NCI-H1105 treated with DMSO at 0.1 percent for 48 hours (cell line): ENCODE results near the gene TRIM23.

Experiments used
- DNase-seq: peaks from one replicate; lab custom pipeline; 2025; lab: John Stamatoyannopoulos, UW

TRIM23 gene

DNA sequence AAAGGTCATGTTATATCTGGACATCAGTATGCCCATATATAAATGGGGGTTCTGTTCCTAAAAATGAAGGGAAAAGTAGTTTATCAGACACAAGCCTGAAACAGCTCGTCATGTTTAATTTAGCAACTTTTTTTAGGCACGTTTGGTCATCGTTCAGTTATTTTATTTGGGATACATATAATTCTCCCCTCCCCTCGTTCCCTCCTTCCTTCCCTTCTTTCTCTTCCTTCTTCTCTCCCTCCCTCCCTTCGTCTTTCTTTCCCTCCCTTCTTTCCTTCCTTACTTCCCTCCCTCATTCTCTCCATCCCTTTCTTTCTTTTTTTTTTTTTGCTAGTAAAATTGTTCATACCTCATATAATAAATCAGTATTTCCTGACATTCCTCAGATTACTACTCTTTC, 57.6 kb downstream of the TRIM23 start:
- DNase-seq = no peak

DNA sequence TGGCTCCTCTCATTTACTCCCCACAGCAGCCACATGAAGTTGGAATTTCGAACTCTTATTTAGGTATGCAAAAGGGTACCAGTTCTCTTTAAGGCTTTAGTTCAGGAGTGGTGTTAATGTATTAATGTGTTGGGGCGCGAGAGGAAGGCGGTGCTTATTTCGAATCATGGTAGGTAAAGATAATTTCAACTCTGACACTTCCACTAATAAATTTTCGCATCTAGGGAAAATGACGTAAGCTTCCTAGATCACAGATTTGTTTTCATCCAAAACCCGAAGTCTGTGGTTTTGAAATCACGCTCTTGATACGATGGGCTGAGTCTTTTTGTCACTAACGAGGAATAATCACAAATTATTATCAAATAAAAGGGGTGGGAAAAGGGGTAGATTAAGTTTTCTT, 60.4 kb downstream of the TRIM23 start:
- DNase-seq = no peak

DNA sequence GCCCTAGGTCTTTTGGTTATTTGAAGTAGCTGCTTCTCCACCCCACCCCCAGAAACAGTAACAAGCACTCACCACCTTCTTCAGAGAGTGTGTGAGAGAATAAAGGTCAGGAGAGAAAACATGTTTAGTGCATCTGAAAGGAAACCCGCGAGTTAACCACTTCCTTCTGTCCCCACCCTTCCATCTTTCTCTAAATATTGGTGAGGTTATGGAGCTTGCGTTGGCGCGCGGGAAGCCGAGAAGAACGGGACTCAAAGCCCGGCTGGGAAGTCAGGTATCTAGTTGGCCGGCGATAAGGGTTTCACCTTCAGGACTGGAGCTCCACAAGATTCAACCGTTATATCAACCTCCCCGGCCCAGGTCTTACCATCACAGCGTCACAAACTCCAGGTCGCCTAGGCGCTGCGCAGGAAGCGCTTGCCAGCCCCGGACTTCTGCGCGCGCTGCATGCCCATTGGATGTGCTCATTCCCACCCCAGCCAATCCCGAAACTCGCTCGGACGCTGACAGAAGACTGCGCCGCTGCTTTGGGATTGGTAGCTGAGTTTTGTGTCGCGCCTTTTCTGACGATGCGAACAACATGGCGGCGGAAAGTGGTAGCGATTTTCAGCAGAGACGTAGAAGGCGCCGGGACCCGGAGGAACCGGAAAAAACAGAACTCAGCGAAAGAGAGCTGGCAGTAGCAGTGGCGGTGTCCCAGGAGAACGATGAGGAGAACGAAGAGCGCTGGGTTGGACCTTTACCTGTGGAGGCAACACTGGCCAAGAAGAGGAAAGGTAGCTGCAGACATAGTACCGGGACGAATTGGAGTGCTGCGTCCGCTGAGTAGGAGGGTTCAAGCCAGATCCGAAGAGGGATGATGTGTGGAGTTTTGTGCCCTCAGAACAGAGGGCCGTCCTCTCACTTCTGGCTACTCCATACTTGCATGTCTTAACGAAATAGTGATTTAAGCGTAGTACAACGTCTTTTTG, 61.1 kb downstream of the TRIM23 start, which contains the start of the genes CENPK and PPWD1:
CENPK (minus strand) TSS at position 438 of the 971 bp plus-strand sequence. CDS start 8,261 bp downstream, outside the sequence.
PPWD1 (plus strand) TSS at position 566 of the 971 bp plus-strand sequence; CDS start at position 581, 15 bp downstream.
- DNase-seq = peak; percentile 88

DNA sequence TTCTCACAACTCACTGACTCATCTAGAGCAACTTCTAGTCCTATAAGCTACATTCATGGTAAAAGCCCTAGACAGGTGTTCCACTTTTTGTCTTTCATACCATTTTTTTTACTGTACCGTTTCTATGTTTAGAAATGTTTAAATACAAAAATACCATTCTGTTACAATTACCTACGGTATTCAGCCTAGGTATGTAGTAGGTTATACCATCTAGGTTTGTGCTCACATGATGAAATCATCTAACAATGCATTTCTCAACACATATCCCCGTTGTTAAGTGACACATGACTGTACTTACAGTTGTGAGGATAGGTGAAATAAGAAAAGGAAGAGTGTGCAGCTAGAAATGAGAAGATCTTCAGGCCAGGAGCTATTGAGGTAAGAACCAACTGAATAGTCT, 67.4 kb downstream of the TRIM23 start:
- no peak for DNase-seq

- DNase-seq = no peak
These were observed 68.0 kb downstream of the TRIM23 start for GRCh38 chr5:65556181-65556580.

- no peak for DNase-seq
These were observed 68.8 kb downstream of the TRIM23 start for GRCh38 chr5:65555287-65555686.

- no peak for DNase-seq
These were observed 70.2 kb downstream of the TRIM23 start for GRCh38 chr5:65553941-65554340.

DNA sequence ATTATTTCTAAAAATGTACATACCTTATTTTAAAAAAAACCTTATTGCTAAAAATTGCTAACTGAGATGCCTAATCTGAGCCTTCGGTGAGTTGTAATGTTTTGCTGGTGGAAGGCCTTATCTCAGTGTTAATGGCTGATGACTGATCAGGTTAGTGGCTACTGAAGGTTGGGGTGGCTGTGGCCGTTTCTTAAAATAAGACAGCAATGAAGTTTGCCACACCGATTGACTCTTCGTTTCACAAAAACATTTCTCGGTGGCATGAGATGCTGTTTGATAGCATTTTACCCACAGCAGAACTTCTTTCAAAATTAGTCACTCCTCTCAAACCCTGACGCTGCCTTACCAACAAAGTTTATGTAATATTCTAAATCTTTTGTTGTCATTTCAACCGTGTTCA, 75.9 kb downstream of the TRIM23 start:
- no peak for DNase-seq

GRCh38 chr5:65546141-65546540, 78.0 kb downstream of the TRIM23 start:
- no peak for DNase-seq

DNA sequence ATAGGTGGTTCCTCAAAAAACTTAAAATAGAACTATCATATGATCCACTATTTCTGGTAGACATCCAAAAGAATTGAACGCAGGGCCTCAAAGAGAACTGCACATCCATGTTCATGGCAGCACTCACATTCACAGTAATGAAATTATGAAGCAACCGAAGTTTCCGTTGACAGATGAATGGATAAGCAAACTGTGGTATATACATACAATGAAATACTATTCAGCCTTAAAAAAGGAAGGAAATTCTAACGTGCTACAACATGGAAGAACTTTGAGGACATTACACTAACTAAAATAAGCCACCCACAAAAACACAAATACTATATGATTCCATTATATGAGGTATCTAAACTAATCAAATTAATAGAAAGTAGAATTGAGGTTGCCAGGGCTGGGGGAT, 79.7 kb downstream of the TRIM23 start:
- no peak for DNase-seq

- no peak for DNase-seq
These were observed 84.3 kb downstream of the TRIM23 start for GRCh38 chr5:65539827-65540226.
